Measurements from ENCODE around the gene NPFF.

- TF ChIP-seq POLR2A (IDR thresholded peaks at IDR 0.05; ENCODE audit: low read depth, low read length) = no peak
- no peak for TF ChIP-seq CTCF (IDR thresholded peaks at IDR 0.05; ENCODE audit: extremely low read depth in 1 of 2, insufficient read depth in 1 of 2, low read depth in 1 of 2, low read length in 2 of 2)
- TF ChIP-seq EZH2 (IDR thresholded peaks at IDR 0.05; ENCODE audit: borderline replicate concordance, low read depth, low read length, severe bottlenecking) = no peak
These were observed 48.2 kb downstream of the NPFF start for GRCh38 chr12:53459097-53459496.

Measured in endothelial cell of umbilical vein (primary cell).